OCI-LY3 (cell line): ENCODE results near the gene TEAD3.

Source experiments
- CTCF ChIP-seq: fragments of 200-600, 300-600 bp; sonication (generic); IDR thresholded peaks from 2 replicates; pipeline ENCODE4 v1.5.1; 2014; ENCODE audit warnings: antibody characterized with exemption, low read length, low read depth
- EZH2phosphoT487 ChIP-seq: fragments of 200-600 bp; shearing (Covaris generic); IDR thresholded peaks from 2 replicates; pipeline ENCODE4 v1.6.1; 2018; ENCODE audit warnings: antibody characterized with exemption, mixed run types, low read depth

- TF ChIP-seq CTCF: no peak
- no peak for TF ChIP-seq EZH2phosphoT487
Observed at GRCh38 chr6:35439308-35439707, 57.6 kb downstream of the TEAD3 start.
